Subcutaneous adipose tissue (tissue), 4 donors: ENCODE measurements around the gene OSBPL10. TPM values are rescaled to one million over a fixed set of nuclear protein-coding genes. Genes with fewer than 3 reads are reported as not detected.

Experiments used
- CTCF ChIP-seq: fragments of 450-650 bp; IDR thresholded peaks from one replicate; pipeline ENCODE4 v1.5.1; 2016; ENCODE audit warnings: low read depth, mild to moderate bottlenecking, control low read depth, antibody characterized with exemption, moderate library complexity
- total RNA-seq, 4 donors: library from RNA; depleted of rRNA; stranded (reverse); fragments of >200 nt; gene quantifications; one replicate each; pipeline ENCODE4 v1.1.0, GENCODE V29; 2016

OSBPL10 gene
- total RNA-seq, 4 donors from 2014 or later, result 7.3 to 72.7 (median 26.0) TPM

- TF ChIP-seq CTCF, result no peak
Measured at GRCh38 chr3:31892916-31893573, 88.0 kb downstream of the OSBPL10 start.

GRCh38 chr3:31892500-31892899 is 88.6 kb downstream of the OSBPL10 start:
- TF ChIP-seq CTCF, result no peak

GRCh38 chr3:31891876-31892455 is 89.1 kb downstream of the OSBPL10 start:
- no peak for TF ChIP-seq CTCF

GRCh38 chr3:31890742-31891469 is 90.2 kb downstream of the OSBPL10 start:
- no peak for TF ChIP-seq CTCF

- TF ChIP-seq CTCF, result no peak
Measured at GRCh38 chr3:31890007-31890406, 91.1 kb downstream of the OSBPL10 start.

- no peak for TF ChIP-seq CTCF
Measured at GRCh38 chr3:31885235-31885634, 95.8 kb downstream of the OSBPL10 start.

- TF ChIP-seq CTCF, result no peak
Measured at GRCh38 chr3:31884251-31884650, 96.8 kb downstream of the OSBPL10 start.
